ENCODE measurements around the gene CAPN11. TPM values are rescaled to one million over a fixed set of nuclear protein-coding genes. Genes with fewer than 3 reads are reported as not detected.
A peak's percentile ranks its signal among the peaks of the same experiment; 100 is the strongest.

The CAPN11 gene
- total RNA-seq, 1 experiment from 2014 or later, result not detected

GRCh38 chr6:44178424-44179071 lies 19.9 kb downstream of the CAPN11 start:
- H3K27ac ChIP-seq (ENCODE audit: low read length), result 0 out of 2 replicates have a peak overlapping the region, but pooled peaks have one; percentile 7
- CTCF ChIA-PET, result no interaction called here

GRCh38 chr6:44179072-44179536 lies 20.5 kb downstream of the CAPN11 start:
- Histone ChIP-seq H3K4me3 (ENCODE audit: low read length) (no peak overlapping the region), H3K9ac (ENCODE audit: low read length) (no peak overlapping the region), H3K9me3 (ENCODE audit: low read length) (no peaks in the 10 kb centered on the region), H3F3A (ENCODE audit: low read length, unreplicated experiment) (no peaks in the 10 kb centered on the region), H2AFZ (ENCODE audit: low read length) (no peak overlapping the region), H3K4me1 (ENCODE audit: insufficient read depth, low read length) (peaks cover 17% of the 10 kb centered on the region), H3K27ac (ENCODE audit: low read length) (0 out of 2 replicates have a peak overlapping the region, but pooled peaks have one; percentile 7), H3K79me2 (ENCODE audit: low read length) (no peaks in the 10 kb centered on the region), H3K9me2 (replicated peaks; ENCODE audit: low read length) (no peaks in the 10 kb centered on the region), H3K4me2 (ENCODE audit: low read length) (peak overlapping the region; percentile 41), H3K27me3 (ENCODE audit: low read length) (no peaks in the 10 kb centered on the region), H3K36me3 (ENCODE audit: low read depth, low read length) (no peaks in the 10 kb centered on the region), H4K20me1 (ENCODE audit: low read length) (no peaks in the 10 kb centered on the region)
- CTCF ChIA-PET, result no interaction called here
- ATAC-seq (peak; percentile 59), DNase-seq (peak; percentile 40)
- BruUV-seq (replicated peaks), result no TSS peak
- POLR2A ChIA-PET (ENCODE audit: unreplicated experiment), result interaction anchor here (0.6 kb wide), 1 partner anchor 11 kb away, joined by 13 read pairs; no protein-coding TSS in a partner anchor
- intact Hi-C loops (cut with micrococcal nuclease), result no loop called here
- TF ChIP-seq CTCF (conservative IDR thresholded peaks at IDR 0.05; ENCODE audit: low read depth, low read length), result no peak
- no peak for TF ChIP-seq EZH2phosphoT487 (IDR thresholded peaks at IDR 0.05; ENCODE audit: borderline replicate concordance, low read length)
- no peak for TF ChIP-seq EZH2 (IDR thresholded peaks at IDR 0.05; ENCODE audit: low read length, unreplicated experiment)

More at GRCh38 chr6:44178424-44179071, 19.9 kb downstream of the CAPN11 start:
- H3K79me2 ChIP-seq (ENCODE audit: low read length), result no peaks in the 10 kb centered on the region
- BruUV-seq (replicated peaks), result no TSS peak
- POLR2A ChIA-PET (ENCODE audit: unreplicated experiment), result no interaction called here
- intact Hi-C loops (cut with micrococcal nuclease), result no loop called here
- H3K9me2 ChIP-seq (replicated peaks; ENCODE audit: low read length), result no peaks in the 10 kb centered on the region
- peak; percentile 44 for ATAC-seq
- H3K27me3 ChIP-seq (ENCODE audit: low read length), result no peaks in the 10 kb centered on the region
- H4K20me1 ChIP-seq (ENCODE audit: low read length), result no peaks in the 10 kb centered on the region
- H3K9me3 ChIP-seq (ENCODE audit: low read length), result no peaks in the 10 kb centered on the region
- TF ChIP-seq EZH2 (IDR thresholded peaks at IDR 0.05; ENCODE audit: low read length, unreplicated experiment) (no peak), CTCF (conservative IDR thresholded peaks at IDR 0.05; ENCODE audit: low read depth, low read length) (no peak), EZH2phosphoT487 (IDR thresholded peaks at IDR 0.05; ENCODE audit: borderline replicate concordance, low read length) (no peak)
- no peak for DNase-seq
- no peak overlapping the region for H3K4me3 ChIP-seq (ENCODE audit: low read length)
- no peak overlapping the region for H2AFZ ChIP-seq (ENCODE audit: low read length)
- no peaks in the 10 kb centered on the region for H3F3A ChIP-seq (ENCODE audit: low read length, unreplicated experiment)
- H3K36me3 ChIP-seq (ENCODE audit: low read depth, low read length), result no peaks in the 10 kb centered on the region
- no peak overlapping the region for H3K9ac ChIP-seq (ENCODE audit: low read length)
- H3K4me1 ChIP-seq (ENCODE audit: insufficient read depth, low read length), result peaks cover 17% of the 10 kb centered on the region
- H3K4me2 ChIP-seq (ENCODE audit: low read length), result peak overlapping the region; percentile 41

GRCh38 chr6:44179648-44180047 lies 21.0 kb downstream of the CAPN11 start:
- intact Hi-C loops (cut with micrococcal nuclease), result no loop called here
- no peaks in the 10 kb centered on the region for H3K36me3 ChIP-seq (ENCODE audit: low read depth, low read length)
- H3F3A ChIP-seq (ENCODE audit: low read length, unreplicated experiment), result no peaks in the 10 kb centered on the region
- ChIA-PET POLR2A (ENCODE audit: unreplicated experiment) (interaction anchor here (0.6 kb wide), 1 partner anchor 10 kb away, joined by 13 read pairs; no protein-coding TSS in a partner anchor), CTCF (no interaction called here)
- no peaks in the 10 kb centered on the region for H4K20me1 ChIP-seq (ENCODE audit: low read length)
- H3K4me1 ChIP-seq (ENCODE audit: insufficient read depth, low read length), result peaks cover 17% of the 10 kb centered on the region
- H3K4me2 ChIP-seq (ENCODE audit: low read length), result no peak overlapping the region
- no peak for DNase-seq
- no peaks in the 10 kb centered on the region for H3K9me3 ChIP-seq (ENCODE audit: low read length)
- no peak overlapping the region for H3K27ac ChIP-seq (ENCODE audit: low read length)
- no peak overlapping the region for H3K9ac ChIP-seq (ENCODE audit: low read length)
- H2AFZ ChIP-seq (ENCODE audit: low read length), result no peak overlapping the region
- no peaks in the 10 kb centered on the region for H3K27me3 ChIP-seq (ENCODE audit: low read length)
- no peak for TF ChIP-seq EZH2phosphoT487 (IDR thresholded peaks at IDR 0.05; ENCODE audit: borderline replicate concordance, low read length)
- no peak for TF ChIP-seq CTCF (conservative IDR thresholded peaks at IDR 0.05; ENCODE audit: low read depth, low read length)
- TF ChIP-seq EZH2 (IDR thresholded peaks at IDR 0.05; ENCODE audit: low read length, unreplicated experiment), result no peak
- no peak for ATAC-seq
- no peaks in the 10 kb centered on the region for H3K9me2 ChIP-seq (replicated peaks; ENCODE audit: low read length)
- H3K79me2 ChIP-seq (ENCODE audit: low read length), result no peaks in the 10 kb centered on the region
- BruUV-seq (replicated peaks), result no TSS peak
- H3K4me3 ChIP-seq (ENCODE audit: low read length), result no peak overlapping the region
